HepG2 (cell line): ENCODE results near the gene PADI2. TPM values are rescaled to one million over a fixed set of nuclear protein-coding genes. Genes with fewer than 3 reads are reported as not detected.

ENCODE experiments used
- ATAC-seq: fragments of 200-7000 bp; cut with Tn5 transposase; 3 replicates; pipeline ENCODE4 v1.9.1; 2020; ENCODE audit warnings: mild to moderate bottlenecking, moderate library complexity
- BruUV-seq: library from RNA; stranded (reverse); fragments of 400-500 nt; replicated peaks from 2 replicates; lab custom pipeline; 2021; lab: Mats Ljungman, UMichigan
- CTCF ChIA-PET: fragments of 300-600 bp; formaldehyde crosslinking; extraction: SDS; loops from one replicate; lab custom pipeline; 2021; ENCODE audit warnings: low total read pairs, inconsistent platforms, low intra/inter-chr PET ratio; lab: Yijun Ruan, JAX
- POLR2A ChIA-PET: fragments of 350-600 bp; sonication (Branson Sonifier 250); formaldehyde crosslinking; loops from one replicate; lab custom pipeline; 2020; ENCODE audit warnings: antibody characterized with exemption, inconsistent platforms; lab: Yijun Ruan, JAX
- DNase-seq: peaks from one replicate; pipeline ENCODE4 v3.0.0-alpha.2; 2015; ENCODE audit warnings: low spot score
- FAIRE-seq: peaks from 3 replicates; lab custom pipeline; 2011; peaks lifted over from hg19 to GRCh38; lab: Jason Lieb, UNC
- H2AFZ ChIP-seq: one replicate; pipeline ENCODE4 v1.6.1; 2011; ENCODE audit warnings: low read length, inconsistent platforms
- H3K27ac ChIP-seq: fragments of 300-600 bp; 3 replicates; pipeline ENCODE4 v1.8.0; 2011; ENCODE audit warnings: mixed run types, mild to moderate bottlenecking, mixed read lengths, low read length, inconsistent platforms; ENCODE audit not compliant: insufficient read depth; ENCODE audit errors: extremely low read length
- H3K27me3 ChIP-seq, 2 experiments: fragments of 200-600 bp in 1 of 2; 2 replicates in 1 of 2; 3 replicates in 1 of 2; pipeline versions ENCODE4 v1.6.0 to v1.8.0; 2011; ENCODE audit warnings: low read length in 2 of 2, mild to moderate bottlenecking in 2 of 2, moderate library complexity in 2 of 2, inconsistent platforms in 1 of 2; ENCODE audit not compliant: insufficient read depth in 2 of 2, control insufficient read depth in 1 of 2
- H3K36me3 ChIP-seq, 2 experiments: fragments of 200-600 bp in 1 of 2; replicated peaks in 1 of 2; 2 replicates in 1 of 2; 3 replicates in 1 of 2; pipeline versions ENCODE4 v1.5.1 to v1.8.0; 2011; ENCODE audit warnings: low read length in 2 of 2, inconsistent platforms in 1 of 2; ENCODE audit not compliant: insufficient read depth in 2 of 2, control insufficient read depth in 1 of 2
- H3K4me1 ChIP-seq: 2 replicates; pipeline ENCODE4 v1.5.1; 2012; ENCODE audit warnings: low read length, inconsistent platforms; ENCODE audit not compliant: insufficient read depth
- H3K4me2 ChIP-seq: 2 replicates; pipeline ENCODE4 v1.6.0; 2011; ENCODE audit warnings: low read depth, low read length, inconsistent platforms
- H3K4me3 ChIP-seq, 3 experiments: fragments of 200-600 bp in 1 of 3; sonication (generic), shearing (Covaris generic) in 1 of 3; replicated peaks in 1 of 3; 2 replicates each; pipeline ENCODE4 v1.5.1; 2011 to 2016; ENCODE audit warnings: low read length in 3 of 3, inconsistent platforms in 2 of 3, low read depth in 2 of 3, mild to moderate bottlenecking in 2 of 3, control low read depth in 1 of 3, mixed read lengths in 1 of 3; ENCODE audit not compliant: insufficient read depth in 1 of 3
- H3K79me2 ChIP-seq: one replicate; pipeline ENCODE4 v1.6.1; 2011; ENCODE audit warnings: low read length, inconsistent platforms; ENCODE audit not compliant: insufficient read depth
- H3K9ac ChIP-seq: 2 replicates; pipeline ENCODE4 v1.6.0; 2011; ENCODE audit warnings: mild to moderate bottlenecking, low read depth, low read length, inconsistent platforms; ENCODE audit not compliant: insufficient read depth
- H3K9me3 ChIP-seq: 2 replicates; pipeline ENCODE4 v1.5.1; 2012; ENCODE audit warnings: mild to moderate bottlenecking, low read length
- H4K20me1 ChIP-seq: 2 replicates; pipeline ENCODE4 v1.6.0; 2011; ENCODE audit warnings: inconsistent platforms, mild to moderate bottlenecking, low read length, moderate library complexity; ENCODE audit not compliant: insufficient read depth
- ATF3 ChIP-seq: sonication (generic); formaldehyde crosslinking; IDR thresholded peaks from 2 replicates; pipeline ENCODE4 v1.4.0; 2020; ENCODE audit warnings: missing genetic modification reagents
- DR1 ChIP-seq: sonication (generic); formaldehyde crosslinking; IDR thresholded peaks from 2 replicates; pipeline ENCODE4 v1.8.0; 2021; ENCODE audit warnings: mild to moderate bottlenecking, missing genetic modification reagents, inconsistent platforms
- KDM1A ChIP-seq: IDR thresholded peaks from 2 replicates; pipeline ENCODE4 v1.6.1; 2016; ENCODE audit warnings: missing compliant biosample characterization
- KLF9 ChIP-seq: IDR thresholded peaks from 2 replicates; pipeline ENCODE4 v1.6.1; 2016; ENCODE audit warnings: low read depth
- MBNL3 ChIP-seq: fragments of 250-450 bp; sonication (Bioruptor Pico); conservative IDR thresholded peaks from 2 replicates; pipeline ENCODE4 v1.8.0; 2022; ENCODE audit warnings: mild to moderate bottlenecking, inconsistent platforms
- MYNN ChIP-seq: sonication (generic); formaldehyde crosslinking; IDR thresholded peaks from 2 replicates; pipeline ENCODE4 v1.4.0; 2020; ENCODE audit warnings: mild to moderate bottlenecking, low read depth, missing genetic modification reagents
- NFE2L1 ChIP-seq: sonication (generic); formaldehyde crosslinking; IDR thresholded peaks from 2 replicates; pipeline ENCODE4 v1.4.0; 2020; ENCODE audit warnings: missing genetic modification reagents, mild to moderate bottlenecking, borderline replicate concordance
- NR2F2 ChIP-seq: IDR thresholded peaks from 2 replicates; pipeline ENCODE4 v1.6.1; 2012; ENCODE audit warnings: low read depth, inconsistent platforms, borderline replicate concordance
- SALL2 ChIP-seq: sonication (generic); formaldehyde crosslinking; IDR thresholded peaks from 2 replicates; pipeline ENCODE4 v1.8.1; 2023; ENCODE audit warnings: mild to moderate bottlenecking, missing genetic modification reagents, inconsistent platforms
- U2AF2 ChIP-seq: fragments of 200-400 bp; formaldehyde crosslinking; IDR thresholded peaks from 2 replicates; pipeline ENCODE4 v1.6.1; 2017; ENCODE audit warnings: low read depth, mild to moderate bottlenecking, low read length
- ZBED4 ChIP-seq: sonication (generic); formaldehyde crosslinking; IDR thresholded peaks from 2 replicates; pipeline ENCODE4 v1.4.0; 2020; ENCODE audit warnings: missing genetic modification reagents, borderline replicate concordance
- ZFX ChIP-seq: sonication (generic); formaldehyde crosslinking; IDR thresholded peaks from 2 replicates; pipeline ENCODE4 v1.4.0; 2020; ENCODE audit warnings: mild to moderate bottlenecking, low read depth, missing genetic modification reagents, moderate library complexity
- ZNF138 ChIP-seq: sonication (generic); formaldehyde crosslinking; IDR thresholded peaks from 2 replicates; pipeline ENCODE4 v1.5.0; 2020; ENCODE audit warnings: mild to moderate bottlenecking, low read depth, missing genetic modification reagents
- ZNF207 ChIP-seq: fragments of 450-650 bp; IDR thresholded peaks from 2 replicates; pipeline ENCODE4 v1.6.1; 2016; ENCODE audit warnings: antibody characterized with exemption, borderline replicate concordance
- ZNF251 ChIP-seq: sonication (generic); formaldehyde crosslinking; IDR thresholded peaks from 2 replicates; pipeline ENCODE4 v1.9.0; 2021; ENCODE audit warnings: mild to moderate bottlenecking, missing genetic modification reagents
- ZNF275 ChIP-seq: sonication (generic); formaldehyde crosslinking; IDR thresholded peaks from 2 replicates; pipeline ENCODE4 v1.8.0; 2022; ENCODE audit warnings: missing genetic modification reagents, mild to moderate bottlenecking, inconsistent platforms, borderline replicate concordance
- ZNF597 ChIP-seq: sonication (generic); formaldehyde crosslinking; IDR thresholded peaks from 2 replicates; pipeline ENCODE4 v1.5.0; 2020; ENCODE audit warnings: missing genetic modification reagents
- ZNF652 ChIP-seq: IDR thresholded peaks from 2 replicates; pipeline ENCODE4 v1.6.1; 2016; ENCODE audit warnings: low read depth, borderline replicate concordance
- ZSCAN25 ChIP-seq: sonication (generic); formaldehyde crosslinking; IDR thresholded peaks from 2 replicates; pipeline ENCODE4 v1.8.0; 2022; ENCODE audit warnings: mild to moderate bottlenecking, missing genetic modification reagents
- WGBS: methylation state at CpG from one replicate; pipeline ENCODE4 v1.1.6; 2017; ENCODE audit warnings: low lambda C conversion rate; 5-methylcytosine and 5-hydroxymethylcytosine counted together
- in situ Hi-C: cut with HindIII; loops from 2 replicates; pipeline ENCODE4 v1.10.0; 2017; ENCODE audit warnings: low pct_unique_long_range_greater_than_20kb; ENCODE audit not compliant: extremely low pct_ligation_motif_present
- intact Hi-C: fragments of 100-400 bp; cut with micrococcal nuclease; formaldehyde crosslinking; loops from one replicate; pipeline ENCODE4 v1.10.0; 2022; ENCODE audit not compliant: unreplicated experiment
- polyA plus RNA-seq, 8 experiments: library from polyadenylated mRNA; depleted of rRNA in 3 of 8; stranded (reverse) in 7 of 8; unstranded in 1 of 8; fragments of >200 nt; fragmentation: Illumina TruSeq in 4 of 8; extraction: Trizol in 4 of 8; gene quantifications; 2 replicates each; pipeline versions ENCODE4 v1.2.1 to v1.2.3, GENCODE V29; 2011 to 2016; ENCODE audit warnings: low read depth in 4 of 8, missing spikeins in 1 of 8, mixed read lengths in 1 of 8; ENCODE audit not compliant: insufficient read depth in 1 of 8
- total RNA-seq, 5 experiments: library from RNA; depleted of rRNA; stranded (reverse); fragments of >200 nt; fragmentation: Illumina TruSeq; extraction: Trizol; gene quantifications; 2 replicates each; pipeline ENCODE4 v1.2.3, GENCODE V29; 2016; ENCODE audit warnings: low read depth in 1 of 5

Gene PADI2
- total and polyA plus RNA-seq, 2 of the 13 experiments (the other 11 are each of a cell fraction or from before 2014, with no cell fraction given), result not detected

- no peak for TF ChIP-seq ZNF597 (CRISPR knock-in tag)
- TF ChIP-seq ZFX, result no peak
- no peak for TF ChIP-seq DR1 (CRISPR knock-in tag)
- no peak for TF ChIP-seq MYNN
- TF ChIP-seq MBNL3, result no peak
- no peak for TF ChIP-seq U2AF2
- no peak for TF ChIP-seq ZNF652 (CRISPR knock-in tag)
- no peak for TF ChIP-seq SALL2 (CRISPR knock-in tag)
- TF ChIP-seq NFE2L1 (CRISPR knock-in tag), result no peak
- TF ChIP-seq ATF3, result no peak
- no peak for TF ChIP-seq ZSCAN25 (CRISPR knock-in tag)
These were observed 24.5 kb upstream of the PADI2 start (continued) for GRCh38 chr1:17143760-17144159.

GRCh38 chr1:17141441-17142197, 22.4 kb upstream of the PADI2 start:
- no peak for ATAC-seq
- BruUV-seq, result no TSS peak
- POLR2A ChIA-PET, result no interaction called here
- Histone ChIP-seq H3K4me3 (no peak overlapping the region), H3K27me3 (no peaks in the 10 kb centered on the region; a peak in 1 of 5 replicates), H3K79me2 (no peaks in the 10 kb centered on the region), H3K36me3 (no peaks in the 10 kb centered on the region), H3K9ac (no peak overlapping the region), H3K9me3 (no peaks in the 10 kb centered on the region), H4K20me1 (no peaks in the 10 kb centered on the region), H2AFZ (no peak overlapping the region), H3K4me1 (no peaks in the 10 kb centered on the region), H3K27ac (no peak overlapping the region), H3K4me2 (no peak overlapping the region)
- FAIRE-seq, result no peak
- CTCF ChIA-PET, result no interaction called here
- in situ Hi-C loops (no loop called here), intact Hi-C loops (no loop called here)
- WGBS, result 52% methylated on average over 10 of the region's 10 CpGs
- DNase-seq, result no peak
- no peak for TF ChIP-seq ZNF207
- TF ChIP-seq NR2F2, result no peak
- TF ChIP-seq KDM1A, result no peak
- no peak for TF ChIP-seq ZBED4 (CRISPR knock-in tag)
- TF ChIP-seq KLF9 (CRISPR knock-in tag), result no peak
- no peak for TF ChIP-seq ZNF251 (CRISPR knock-in tag)
- TF ChIP-seq ZNF138 (CRISPR knock-in tag), result no peak
- TF ChIP-seq ZNF275, result no peak
